LHCN-M2 (cell line): ENCODE results near the gene TMEM120B. TPM values are rescaled to one million over a fixed set of nuclear protein-coding genes. Genes with fewer than 3 reads are reported as not detected.
"Not testable (repeated sequence)": the region's sequence is repeated elsewhere in the genome, so short reads cannot be mapped to it uniquely, and the experiment has no call there.

Source experiments
- DNase-seq: peaks from one replicate; pipeline ENCODE4 v3.0.0-alpha.2; 2012; ENCODE audit warnings: low read depth
- total RNA-seq: library from RNA; depleted of rRNA; stranded (reverse); fragments of >200 nt; gene quantifications from 2 replicates; pipeline ENCODE4 v1.2.3, GENCODE V29; 2014

TMEM120B gene
- total RNA-seq, 1 experiment from 2014 or later, result 13.0 TPM

- DNase-seq, result not testable (repeated sequence)
These were observed 33.0 kb downstream of the TMEM120B start for GRCh38 chr12:121745545-121745944.

- no peak for DNase-seq
These were observed 35.6 kb downstream of the TMEM120B start for GRCh38 chr12:121748218-121748570.

- DNase-seq, result peak; percentile 62
These were observed 36.2 kb downstream of the TMEM120B start for GRCh38 chr12:121748571-121749265.

- DNase-seq, result no peak
These were observed 36.7 kb downstream of the TMEM120B start for GRCh38 chr12:121749267-121749666.

- no peak for DNase-seq
These were observed 38.0 kb downstream of the TMEM120B start for GRCh38 chr12:121750507-121750955.

GRCh38 chr12:121751034-121751433, 38.5 kb downstream of the TMEM120B start:
- DNase-seq, result no peak

GRCh38 chr12:121751749-121752351, 39.3 kb downstream of the TMEM120B start:
- DNase-seq, result no peak

GRCh38 chr12:121753844-121754264, 41.3 kb downstream of the TMEM120B start:
- DNase-seq, result no peak

- DNase-seq, result no peak
These were observed 42.3 kb downstream of the TMEM120B start for GRCh38 chr12:121754836-121755235.

- no peak for DNase-seq
These were observed 43.0 kb downstream of the TMEM120B start for GRCh38 chr12:121755591-121755990.

- DNase-seq, result not testable (repeated sequence)
These were observed 46.0 kb downstream of the TMEM120B start for GRCh38 chr12:121758536-121758935.

GRCh38 chr12:121762269-121762668, 49.7 kb downstream of the TMEM120B start:
- DNase-seq, result no peak

- no peak for DNase-seq
These were observed 52.3 kb downstream of the TMEM120B start for GRCh38 chr12:121764808-121765207.

GRCh38 chr12:121765573-121765972, 53.0 kb downstream of the TMEM120B start:
- peak; percentile 86 for DNase-seq

GRCh38 chr12:121766290-121767039, 53.9 kb downstream of the TMEM120B start:
- no peak for DNase-seq

- no peak for DNase-seq
These were observed 55.0 kb downstream of the TMEM120B start for GRCh38 chr12:121767525-121768016.

GRCh38 chr12:121769297-121769830, 56.8 kb downstream of the TMEM120B start:
- DNase-seq, result no peak

- DNase-seq, result no peak
These were observed 57.3 kb downstream of the TMEM120B start for GRCh38 chr12:121769831-121770301.

- DNase-seq, result no peak
These were observed 57.8 kb downstream of the TMEM120B start for GRCh38 chr12:121770388-121770787.

GRCh38 chr12:121770813-121771625, 58.5 kb downstream of the TMEM120B start:
- no peak for DNase-seq
